ENCODE data around the gene SMPD3. TPM values are rescaled to one million over a fixed set of nuclear protein-coding genes. Genes with fewer than 3 reads are reported as not detected.

The SMPD3 gene
- polyA plus RNA-seq, 2 of the 4 experiments (the other 2 are of a cell fraction): 0.04 to 0.13 TPM

DNA sequence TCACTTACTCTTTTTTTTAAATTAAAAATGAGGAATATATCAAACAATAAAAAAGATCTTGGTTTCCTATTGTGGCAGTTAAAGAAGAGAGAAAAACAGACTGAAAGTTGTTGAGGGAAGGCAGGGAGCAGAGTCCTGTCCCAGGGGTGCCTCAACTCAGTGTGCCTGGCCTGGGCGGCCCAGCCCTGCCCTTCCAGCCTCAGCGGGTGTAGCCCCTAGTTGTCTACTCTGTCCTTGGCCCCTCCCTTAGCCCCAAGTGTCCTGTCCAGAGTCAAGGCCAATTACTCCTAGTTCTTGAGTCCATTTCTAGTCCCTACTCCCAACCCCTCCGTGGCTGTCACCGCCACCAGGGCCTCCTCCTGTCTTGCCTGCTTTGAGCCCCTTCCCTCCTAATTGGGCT lies 52.5 kb downstream of the SMPD3 start:
- Histone ChIP-seq H3K4me2 (no peak overlapping the region), H3K9me3 (no peaks in the 10 kb centered on the region), H3K4me1 (no peaks in the 10 kb centered on the region), H3K27ac (no peak overlapping the region), H3K4me3 (no peak overlapping the region)
- DNase-seq (ENCODE audit: low read depth in 1 of 2, low spot score in 1 of 2) (no peak), FAIRE-seq (no peak), ATAC-seq (0 out of 6 replicates have a peak, but pooled peaks of 1 of the 2 experiments have one; percentile 20)
- WGBS (ENCODE audit: missing lambda C conversion rate): 75% methylated on average over 4 of the region's 4 CpGs
- ChIA-PET POLR2A (no interaction called here), CTCF (interaction anchor here (0.6 to 3.5 kb wide), 10 partner anchors 10 to 281 kb away, joined by 3 to 16 read pairs (median 4); no protein-coding TSS in a partner anchor)
- TF ChIP-seq, protein P1, sequence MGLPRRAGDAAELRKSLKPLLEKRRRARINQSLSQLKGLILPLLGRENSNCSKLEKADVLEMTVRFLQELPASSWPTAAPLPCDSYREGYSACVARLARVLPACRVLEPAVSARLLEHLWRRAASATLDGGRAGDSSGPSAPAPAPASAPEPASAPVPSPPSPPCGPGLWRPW (IDR thresholded peaks at IDR 0.05): no peak
- TF ChIP-seq MAFK (IDR thresholded peaks at IDR 0.05; ENCODE audit: partially characterized antibody): no peak
- no peak for TF ChIP-seq TFCP2L1 (CRISPR knock-in tag; IDR thresholded peaks at IDR 0.05)
- no peak for TF ChIP-seq KDM1A (IDR thresholded peaks at IDR 0.05; ENCODE audit: low read depth)
- no peak for TF ChIP-seq JUN (IDR thresholded peaks at IDR 0.05)
- no peak for TF ChIP-seq BHLHE40 (IDR thresholded peaks at IDR 0.05; ENCODE audit: low read depth, low read length)
- TF ChIP-seq MAZ (IDR thresholded peaks at IDR 0.05; ENCODE audit: borderline replicate concordance, low read depth, low read length): no peak
- no peak for TF ChIP-seq HOXB5 (CRISPR knock-in tag; IDR thresholded peaks at IDR 0.05)
- TF ChIP-seq TP53 (CRISPR knock-in tag; IDR thresholded peaks at IDR 0.05): no peak
- TF ChIP-seq, protein P2, sequence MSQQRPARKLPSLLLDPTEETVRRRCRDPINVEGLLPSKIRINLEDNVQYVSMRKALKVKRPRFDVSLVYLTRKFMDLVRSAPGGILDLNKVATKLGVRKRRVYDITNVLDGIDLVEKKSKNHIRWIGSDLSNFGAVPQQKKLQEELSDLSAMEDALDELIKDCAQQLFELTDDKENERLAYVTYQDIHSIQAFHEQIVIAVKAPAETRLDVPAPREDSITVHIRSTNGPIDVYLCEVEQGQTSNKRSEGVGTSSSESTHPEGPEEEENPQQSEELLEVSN (IDR thresholded peaks at IDR 0.05; ENCODE audit: borderline replicate concordance, low read depth): no peak
- TF ChIP-seq HOXA7 (CRISPR knock-in tag; IDR thresholded peaks at IDR 0.05): no peak
- TF ChIP-seq, protein P3, sequence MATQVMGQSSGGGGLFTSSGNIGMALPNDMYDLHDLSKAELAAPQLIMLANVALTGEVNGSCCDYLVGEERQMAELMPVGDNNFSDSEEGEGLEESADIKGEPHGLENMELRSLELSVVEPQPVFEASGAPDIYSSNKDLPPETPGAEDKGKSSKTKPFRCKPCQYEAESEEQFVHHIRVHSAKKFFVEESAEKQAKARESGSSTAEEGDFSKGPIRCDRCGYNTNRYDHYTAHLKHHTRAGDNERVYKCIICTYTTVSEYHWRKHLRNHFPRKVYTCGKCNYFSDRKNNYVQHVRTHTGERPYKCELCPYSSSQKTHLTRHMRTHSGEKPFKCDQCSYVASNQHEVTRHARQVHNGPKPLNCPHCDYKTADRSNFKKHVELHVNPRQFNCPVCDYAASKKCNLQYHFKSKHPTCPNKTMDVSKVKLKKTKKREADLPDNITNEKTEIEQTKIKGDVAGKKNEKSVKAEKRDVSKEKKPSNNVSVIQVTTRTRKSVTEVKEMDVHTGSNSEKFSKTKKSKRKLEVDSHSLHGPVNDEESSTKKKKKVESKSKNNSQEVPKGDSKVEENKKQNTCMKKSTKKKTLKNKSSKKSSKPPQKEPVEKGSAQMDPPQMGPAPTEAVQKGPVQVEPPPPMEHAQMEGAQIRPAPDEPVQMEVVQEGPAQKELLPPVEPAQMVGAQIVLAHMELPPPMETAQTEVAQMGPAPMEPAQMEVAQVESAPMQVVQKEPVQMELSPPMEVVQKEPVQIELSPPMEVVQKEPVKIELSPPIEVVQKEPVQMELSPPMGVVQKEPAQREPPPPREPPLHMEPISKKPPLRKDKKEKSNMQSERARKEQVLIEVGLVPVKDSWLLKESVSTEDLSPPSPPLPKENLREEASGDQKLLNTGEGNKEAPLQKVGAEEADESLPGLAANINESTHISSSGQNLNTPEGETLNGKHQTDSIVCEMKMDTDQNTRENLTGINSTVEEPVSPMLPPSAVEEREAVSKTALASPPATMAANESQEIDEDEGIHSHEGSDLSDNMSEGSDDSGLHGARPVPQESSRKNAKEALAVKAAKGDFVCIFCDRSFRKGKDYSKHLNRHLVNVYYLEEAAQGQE (IDR thresholded peaks at IDR 0.05): no peak
- no peak for TF ChIP-seq CBX2 (IDR thresholded peaks at IDR 0.05; ENCODE audit: borderline replicate concordance, low read depth)
- no peak for TF ChIP-seq EP300 (IDR thresholded peaks at IDR 0.05)
- TF ChIP-seq, protein P4, sequence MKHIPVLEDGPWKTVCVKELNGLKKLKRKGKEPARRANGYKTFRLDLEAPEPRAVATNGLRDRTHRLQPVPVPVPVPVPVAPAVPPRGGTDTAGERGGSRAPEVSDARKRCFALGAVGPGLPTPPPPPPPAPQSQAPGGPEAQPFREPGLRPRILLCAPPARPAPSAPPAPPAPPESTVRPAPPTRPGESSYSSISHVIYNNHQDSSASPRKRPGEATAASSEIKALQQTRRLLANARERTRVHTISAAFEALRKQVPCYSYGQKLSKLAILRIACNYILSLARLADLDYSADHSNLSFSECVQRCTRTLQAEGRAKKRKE (CRISPR knock-in tag; IDR thresholded peaks at IDR 0.05; ENCODE audit: low read depth): no peak
- TF ChIP-seq, protein P5, sequence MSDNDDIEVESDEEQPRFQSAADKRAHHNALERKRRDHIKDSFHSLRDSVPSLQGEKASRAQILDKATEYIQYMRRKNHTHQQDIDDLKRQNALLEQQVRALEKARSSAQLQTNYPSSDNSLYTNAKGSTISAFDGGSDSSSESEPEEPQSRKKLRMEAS (IDR thresholded peaks at IDR 0.05): no peak

DNA sequence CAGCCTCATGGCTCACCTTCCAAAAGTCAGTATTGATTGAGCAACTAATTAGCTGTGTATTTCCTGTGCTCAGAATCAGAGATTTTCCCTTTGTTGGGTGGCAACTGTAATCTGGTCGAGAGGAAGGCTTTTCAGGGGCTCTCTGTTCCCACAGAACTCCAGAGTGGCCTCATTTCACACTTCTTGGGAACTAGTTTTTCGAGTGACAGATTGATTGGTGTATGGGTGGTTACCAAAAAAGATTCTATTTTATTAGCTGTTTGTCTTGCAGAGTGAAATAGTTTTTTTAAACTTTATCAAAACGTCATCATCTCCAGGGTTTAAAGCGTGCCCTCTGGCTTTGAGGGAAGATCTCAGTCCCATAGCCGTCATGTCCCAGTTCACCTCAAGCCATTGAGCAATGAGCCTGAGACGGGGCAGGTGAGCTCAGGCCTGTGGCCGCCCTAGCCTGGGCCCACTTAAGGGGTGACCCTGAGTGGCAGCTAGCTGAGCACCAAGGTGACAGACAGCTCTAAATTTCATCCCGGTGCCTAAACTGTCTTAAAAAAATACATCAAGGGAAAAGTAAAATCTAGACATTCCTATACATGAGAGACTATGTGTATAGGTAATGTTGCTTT lies 53.0 kb downstream of the SMPD3 start:
- WGBS (ENCODE audit: missing lambda C conversion rate): 49% methylated on average over 8 of the region's 8 CpGs
- no peaks in the 10 kb centered on the region for H3K4me1 ChIP-seq
- DNase-seq (ENCODE audit: low read depth in 1 of 2, low spot score in 1 of 2) (no peak), ATAC-seq (no peak), FAIRE-seq (no peak)
- CTCF ChIA-PET: interaction anchor here (0.6 to 3.5 kb wide), 8 partner anchors 9 to 641 kb away, joined by 3 to 16 read pairs (median 4); no protein-coding TSS in a partner anchor
- no peak overlapping the region for H3K27ac ChIP-seq
- H3K4me2 ChIP-seq: no peak overlapping the region
- H3K9me3 ChIP-seq: no peaks in the 10 kb centered on the region
- TF ChIP-seq, protein P5 (IDR thresholded peaks at IDR 0.05): no peak
- no peak for TF ChIP-seq HOXB5 (CRISPR knock-in tag; IDR thresholded peaks at IDR 0.05)
- TF ChIP-seq RARB (CRISPR knock-in tag; IDR thresholded peaks at IDR 0.05): no peak
- TF ChIP-seq, protein P6, sequence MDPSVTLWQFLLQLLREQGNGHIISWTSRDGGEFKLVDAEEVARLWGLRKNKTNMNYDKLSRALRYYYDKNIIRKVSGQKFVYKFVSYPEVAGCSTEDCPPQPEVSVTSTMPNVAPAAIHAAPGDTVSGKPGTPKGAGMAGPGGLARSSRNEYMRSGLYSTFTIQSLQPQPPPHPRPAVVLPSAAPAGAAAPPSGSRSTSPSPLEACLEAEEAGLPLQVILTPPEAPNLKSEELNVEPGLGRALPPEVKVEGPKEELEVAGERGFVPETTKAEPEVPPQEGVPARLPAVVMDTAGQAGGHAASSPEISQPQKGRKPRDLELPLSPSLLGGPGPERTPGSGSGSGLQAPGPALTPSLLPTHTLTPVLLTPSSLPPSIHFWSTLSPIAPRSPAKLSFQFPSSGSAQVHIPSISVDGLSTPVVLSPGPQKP (IDR thresholded peaks at IDR 0.05; ENCODE audit: low read depth, low read length): no peak
- TF ChIP-seq, protein P2 (IDR thresholded peaks at IDR 0.05; ENCODE audit: borderline replicate concordance, low read depth): no peak
- no peak for TF ChIP-seq ZFP36 (IDR thresholded peaks at IDR 0.05; ENCODE audit: borderline replicate concordance, partially characterized antibody)
- no peak for TF ChIP-seq SREBF2 (IDR thresholded peaks at IDR 0.05)
- no peak for TF ChIP-seq KDM5A (IDR thresholded peaks at IDR 0.05)
- TF ChIP-seq CBX8 (IDR thresholded peaks at IDR 0.05): no peak
- TF ChIP-seq ESRRA (IDR thresholded peaks at IDR 0.05; ENCODE audit: borderline replicate concordance, low read length): no peak
- TF ChIP-seq, protein P7, sequence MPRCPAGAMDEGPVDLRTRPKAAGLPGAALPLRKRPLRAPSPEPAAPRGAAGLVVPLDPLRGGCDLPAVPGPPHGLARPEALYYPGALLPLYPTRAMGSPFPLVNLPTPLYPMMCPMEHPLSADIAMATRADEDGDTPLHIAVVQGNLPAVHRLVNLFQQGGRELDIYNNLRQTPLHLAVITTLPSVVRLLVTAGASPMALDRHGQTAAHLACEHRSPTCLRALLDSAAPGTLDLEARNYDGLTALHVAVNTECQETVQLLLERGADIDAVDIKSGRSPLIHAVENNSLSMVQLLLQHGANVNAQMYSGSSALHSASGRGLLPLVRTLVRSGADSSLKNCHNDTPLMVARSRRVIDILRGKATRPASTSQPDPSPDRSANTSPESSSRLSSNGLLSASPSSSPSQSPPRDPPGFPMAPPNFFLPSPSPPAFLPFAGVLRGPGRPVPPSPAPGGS (IDR thresholded peaks at IDR 0.05): no peak
- no peak for TF ChIP-seq PHF8 (IDR thresholded peaks at IDR 0.05; ENCODE audit: borderline replicate concordance, low read depth)
- TF ChIP-seq NFE2L2 (conservative IDR thresholded peaks at IDR 0.05; ENCODE audit: low read length): no peak
- no peak for TF ChIP-seq CHD2 (IDR thresholded peaks at IDR 0.05; ENCODE audit: low read length, partially characterized antibody)
- POLR2A ChIA-PET: no interaction called here
- no peak overlapping the region for H3K4me3 ChIP-seq
